BE2C (cell line): ENCODE measurements around the gene ARID1A.
"Not testable (repeated sequence)": the region's sequence is repeated elsewhere in the genome, so short reads cannot be mapped to it uniquely, and the experiment has no call there.

Experiments
- DNase-seq: peaks from one replicate; pipeline ENCODE4 v3.0.0-alpha.2; 2020
- H3K27me3 ChIP-seq: fragments of 250-450 bp; sonication (Bioruptor Pico); 2 replicates; pipeline ENCODE4 v1.5.1; 2020; ENCODE audit warnings: mild to moderate bottlenecking
- H3K36me3 ChIP-seq: fragments of 250-450 bp; sonication (Bioruptor Pico); 2 replicates; pipeline ENCODE4 v1.5.1; 2020; ENCODE audit warnings: mild to moderate bottlenecking
- H3K4me1 ChIP-seq: fragments of 250-450 bp; sonication (Bioruptor Pico); 2 replicates; pipeline ENCODE4 v1.5.1; 2020
- H3K4me3 ChIP-seq: 2 replicates; pipeline ENCODE4 v1.5.1; 2011; ENCODE audit warnings: low read depth, low read length
- H3K9me3 ChIP-seq: fragments of 250-450 bp; sonication (Bioruptor Pico); 2 replicates; pipeline ENCODE4 v1.5.1; 2020
- TF ChIP-seq, protein P1 (sequence below): IDR thresholded peaks from 2 replicates; pipeline ENCODE4 v1.5.1; 2012; ENCODE audit warnings: mild to moderate bottlenecking, low read depth, low read length

ARID1A gene

DNA sequence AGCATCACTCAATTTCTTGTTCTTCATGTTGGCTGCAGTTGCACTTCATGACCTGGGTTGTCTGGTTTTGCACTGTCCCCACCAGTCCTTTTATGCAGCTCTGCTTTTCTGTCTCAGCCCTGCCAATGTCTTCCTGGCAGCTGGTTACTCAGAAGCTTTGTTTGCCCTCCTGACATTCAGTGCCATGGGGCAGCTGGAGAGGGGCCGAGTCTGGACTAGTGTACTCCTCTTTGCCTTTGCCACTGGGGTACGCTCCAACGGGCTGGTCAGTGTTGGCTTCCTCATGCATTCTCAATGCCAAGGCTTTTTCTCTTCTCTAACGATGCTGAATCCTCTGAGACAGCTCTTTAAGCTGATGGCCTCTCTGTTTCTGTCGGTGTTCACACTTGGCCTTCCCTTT, 98.6 kb downstream of the ARID1A start:
- DNase-seq, result no peak

DNA sequence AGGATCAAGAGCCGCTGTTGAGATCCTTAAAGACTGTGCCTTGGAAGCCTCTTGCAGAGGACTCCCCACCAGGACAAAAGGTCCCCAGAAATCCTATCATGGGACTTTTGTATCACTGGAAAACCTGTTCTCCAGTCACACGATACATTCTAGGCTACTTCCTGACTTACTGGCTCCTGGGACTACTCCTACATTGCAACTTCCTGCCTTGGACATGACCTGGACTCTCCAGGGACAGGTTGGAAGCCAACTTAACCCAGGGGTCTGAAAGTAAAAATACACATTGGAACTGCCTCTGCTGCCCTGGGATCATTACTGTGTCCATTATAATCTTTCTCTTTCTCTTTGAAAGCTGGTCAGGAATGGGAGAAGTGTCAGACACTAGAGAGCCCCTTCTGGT, 101.8 kb downstream of the ARID1A start:
- DNase-seq, result no peak

More for the DNA sequence above, 98.6 kb downstream of the ARID1A start:
- Histone ChIP-seq H3K27me3 (no peaks in the 10 kb centered on the region), H3K4me3 (no peak overlapping the region), H3K9me3 (no peaks in the 10 kb centered on the region), H3K4me1 (no peaks in the 10 kb centered on the region), H3K36me3 (no peaks in the 10 kb centered on the region)
- TF ChIP-seq, protein P1, sequence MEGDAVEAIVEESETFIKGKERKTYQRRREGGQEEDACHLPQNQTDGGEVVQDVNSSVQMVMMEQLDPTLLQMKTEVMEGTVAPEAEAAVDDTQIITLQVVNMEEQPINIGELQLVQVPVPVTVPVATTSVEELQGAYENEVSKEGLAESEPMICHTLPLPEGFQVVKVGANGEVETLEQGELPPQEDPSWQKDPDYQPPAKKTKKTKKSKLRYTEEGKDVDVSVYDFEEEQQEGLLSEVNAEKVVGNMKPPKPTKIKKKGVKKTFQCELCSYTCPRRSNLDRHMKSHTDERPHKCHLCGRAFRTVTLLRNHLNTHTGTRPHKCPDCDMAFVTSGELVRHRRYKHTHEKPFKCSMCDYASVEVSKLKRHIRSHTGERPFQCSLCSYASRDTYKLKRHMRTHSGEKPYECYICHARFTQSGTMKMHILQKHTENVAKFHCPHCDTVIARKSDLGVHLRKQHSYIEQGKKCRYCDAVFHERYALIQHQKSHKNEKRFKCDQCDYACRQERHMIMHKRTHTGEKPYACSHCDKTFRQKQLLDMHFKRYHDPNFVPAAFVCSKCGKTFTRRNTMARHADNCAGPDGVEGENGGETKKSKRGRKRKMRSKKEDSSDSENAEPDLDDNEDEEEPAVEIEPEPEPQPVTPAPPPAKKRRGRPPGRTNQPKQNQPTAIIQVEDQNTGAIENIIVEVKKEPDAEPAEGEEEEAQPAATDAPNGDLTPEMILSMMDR, result no peak

DNA sequence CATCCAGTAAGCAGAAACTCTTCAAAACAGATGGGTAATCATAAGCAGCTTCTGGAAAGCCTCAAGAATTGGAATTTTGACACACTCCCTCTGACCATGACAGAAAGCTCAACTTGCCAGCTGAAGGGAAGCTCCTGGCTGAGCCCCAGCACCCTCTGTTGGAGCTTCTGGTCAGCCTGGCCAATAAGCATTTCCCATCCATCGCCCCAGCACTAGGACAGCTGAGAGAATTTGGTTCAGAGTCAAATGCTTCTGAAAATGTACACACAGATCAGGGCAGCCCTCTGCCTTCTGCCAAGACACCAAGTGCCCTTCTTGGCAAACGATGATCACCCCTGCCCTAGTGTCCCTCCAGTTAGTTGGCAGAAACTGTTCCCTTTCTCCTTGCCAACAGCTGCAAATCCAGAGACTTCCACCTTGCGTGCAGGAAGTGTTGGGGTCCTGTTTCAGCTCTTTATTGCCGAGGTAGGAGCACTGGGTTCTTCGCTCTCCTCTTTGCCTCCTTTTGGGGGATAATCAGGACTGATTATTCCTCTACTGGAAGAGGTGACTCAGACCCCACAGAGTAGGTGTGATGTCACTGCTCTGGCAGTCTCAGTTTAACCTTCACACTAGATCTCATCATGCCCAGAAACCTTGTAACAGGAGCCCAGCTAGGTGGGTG, 103.8 kb downstream of the ARID1A start:
- TF ChIP-seq, protein P1, result no peak
- no peaks in the 10 kb centered on the region for H3K4me1 ChIP-seq
- no peak for DNase-seq

More for the DNA sequence above, 101.8 kb downstream of the ARID1A start:
- no peaks in the 10 kb centered on the region for H3K36me3 ChIP-seq
- TF ChIP-seq, protein P1, result no peak
- no peaks in the 10 kb centered on the region for H3K4me1 ChIP-seq
- no peaks in the 10 kb centered on the region for H3K27me3 ChIP-seq
- H3K9me3 ChIP-seq, result no peaks in the 10 kb centered on the region
- no peak overlapping the region for H3K4me3 ChIP-seq

GRCh38 chr1:26803932-26804331, 108.1 kb downstream of the ARID1A start:
- DNase-seq, result not testable (repeated sequence)

More for the DNA sequence above, 103.8 kb downstream of the ARID1A start:
- Histone ChIP-seq H3K4me3 (no peak overlapping the region), H3K27me3 (no peaks in the 10 kb centered on the region), H3K9me3 (no peaks in the 10 kb centered on the region), H3K36me3 (no peaks in the 10 kb centered on the region)

DNA sequence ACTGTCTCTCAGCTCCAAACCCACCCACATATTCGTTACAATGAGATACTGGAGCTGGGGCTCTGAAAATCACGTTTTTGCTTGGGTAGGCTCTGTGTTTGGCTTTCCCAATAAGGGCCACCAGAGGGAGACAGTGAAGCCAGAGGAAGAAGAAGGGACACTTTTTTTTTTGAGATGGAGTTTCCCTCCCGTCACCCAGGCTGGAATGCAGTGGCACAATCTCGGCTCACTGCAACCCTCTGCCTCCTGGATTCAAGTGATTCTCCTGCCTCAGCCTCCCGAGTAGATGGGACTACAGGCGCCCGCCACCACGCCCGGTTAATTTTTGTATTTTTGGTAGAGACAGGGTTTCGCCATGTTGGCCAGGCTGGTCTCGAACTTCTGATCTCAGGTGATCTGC, 114.3 kb downstream of the ARID1A start:
- H3K9me3 ChIP-seq, H3K27me3 ChIP-seq, H3K4me1 ChIP-seq, H3K36me3 ChIP-seq, H3K4me3 ChIP-seq: not testable (repeated sequence)
- peak; percentile 64 for DNase-seq
- TF ChIP-seq, protein P1, result peak; percentile 67

More at GRCh38 chr1:26803932-26804331, 108.1 kb downstream of the ARID1A start:
- not testable (repeated sequence) for H3K4me1 ChIP-seq, H3K36me3 ChIP-seq, H3K4me3 ChIP-seq, H3K27me3 ChIP-seq, H3K9me3 ChIP-seq

- no peaks in the 10 kb centered on the region for H3K9me3 ChIP-seq
- no peak for DNase-seq
- no peaks in the 10 kb centered on the region for H3K27me3 ChIP-seq
- TF ChIP-seq, protein P1, result no peak
- no peaks in the 10 kb centered on the region for H3K4me1 ChIP-seq
- H3K4me3 ChIP-seq, result no peak overlapping the region
- H3K36me3 ChIP-seq, result no peaks in the 10 kb centered on the region
Measured at GRCh38 chr1:26811057-26811456, 115.2 kb downstream of the ARID1A start.
